IMR-90 (cell line): ENCODE data around the gene PRSS23. TPM values are rescaled to one million over a fixed set of nuclear protein-coding genes. Genes with fewer than 3 reads are reported as not detected.

Experiments
- ATAC-seq: fragments of 200-7000 bp; cut with Tn5 transposase; 2 replicates; pipeline ENCODE4 v1.9.1; 2020; ENCODE audit warnings: low read depth, mild to moderate bottlenecking, moderate library complexity
- BruUV-seq: library from RNA; stranded (reverse); fragments of 400-500 nt; replicated peaks from 2 replicates; lab custom pipeline; 2021; lab: Mats Ljungman, UMichigan
- CTCF ChIA-PET: fragments of 300-600 bp; formaldehyde crosslinking; extraction: SDS; loops from one replicate; lab custom pipeline; 2021; ENCODE audit warnings: antibody characterized with exemption; lab: Yijun Ruan, JAX
- POLR2A ChIA-PET: fragments of 300-600 bp; sonication (Branson Sonifier 250); formaldehyde crosslinking; loops from one replicate; lab custom pipeline; 2022; ENCODE audit warnings: antibody characterized with exemption; ENCODE audit not compliant: unreplicated experiment; lab: Charles Lee
- DNase-seq: peaks from one replicate; pipeline ENCODE4 v3.0.0; 2013
- H2AFZ ChIP-seq: replicated peaks from 2 replicates; pipeline ENCODE3; 2013; ENCODE audit warnings: low read length, mild to moderate bottlenecking; ENCODE audit not compliant: poor library complexity
- H2AK5ac ChIP-seq: 2 replicates; pipeline ENCODE4 v1.6.1; 2013; ENCODE audit warnings: low read depth, low read length, inconsistent platforms
- H2AK9ac ChIP-seq: replicated peaks from 2 replicates; pipeline ENCODE3; 2013; ENCODE audit warnings: mild to moderate bottlenecking, low read depth, low read length, moderate library complexity; ENCODE audit not compliant: poor library complexity
- H2BK120ac ChIP-seq: 2 replicates; pipeline ENCODE4 v1.6.1; 2013; ENCODE audit warnings: low read depth, low read length, inconsistent platforms
- H2BK15ac ChIP-seq: 3 replicates; pipeline ENCODE4 v1.6.1; 2013; ENCODE audit warnings: low read depth, low read length, inconsistent platforms
- H2BK20ac ChIP-seq: 2 replicates; pipeline ENCODE4 v1.6.1; 2013; ENCODE audit warnings: low read depth, mild to moderate bottlenecking, inconsistent platforms, low read length, moderate library complexity
- H2BK5ac ChIP-seq: 2 replicates; pipeline ENCODE4 v1.6.1; 2013; ENCODE audit warnings: mild to moderate bottlenecking, low read depth, low read length, inconsistent platforms; ENCODE audit not compliant: poor library complexity, severe bottlenecking
- H3K14ac ChIP-seq: replicated peaks from 2 replicates; pipeline ENCODE4 v1.6.1; 2013; ENCODE audit warnings: low read depth, low read length, inconsistent platforms
- H3K18ac ChIP-seq: 2 replicates; pipeline ENCODE4 v1.6.1; 2013; ENCODE audit warnings: low read depth, low read length, control low read depth
- H3K23ac ChIP-seq: 2 replicates; pipeline ENCODE4 v1.6.1; 2013; ENCODE audit warnings: low read depth, low read length, inconsistent platforms
- H3K27ac ChIP-seq: 2 replicates; pipeline ENCODE4 v1.5.1; 2013; ENCODE audit warnings: mild to moderate bottlenecking, control low read depth, low read length; ENCODE audit not compliant: insufficient read depth
- H3K27me3 ChIP-seq: 2 replicates; pipeline ENCODE4 v1.6.1; 2013; ENCODE audit warnings: low read length; ENCODE audit not compliant: control insufficient read depth, insufficient read depth
- H3K36me3 ChIP-seq: 2 replicates; pipeline ENCODE4 v1.6.1; 2013; ENCODE audit warnings: low read length, mixed read lengths; ENCODE audit not compliant: control insufficient read depth, insufficient read depth
- H3K4ac ChIP-seq: 2 replicates; pipeline ENCODE4 v1.6.1; 2013; ENCODE audit warnings: low read depth, low read length, inconsistent platforms
- H3K4me1 ChIP-seq: 2 replicates; pipeline ENCODE4 v1.6.1; 2013; ENCODE audit warnings: low read length, mixed read lengths; ENCODE audit not compliant: control insufficient read depth, insufficient read depth
- H3K4me2 ChIP-seq: 2 replicates; pipeline ENCODE4 v1.6.1; 2013; ENCODE audit warnings: low read depth, mild to moderate bottlenecking, control low read depth, low read length, moderate library complexity
- H3K4me3 ChIP-seq: 2 replicates; pipeline ENCODE4 v1.5.1; 2013; ENCODE audit warnings: low read depth, mild to moderate bottlenecking, control low read depth, low read length, moderate library complexity; ENCODE audit not compliant: insufficient read depth
- H3K56ac ChIP-seq: 2 replicates; pipeline ENCODE4 v1.6.1; 2013; ENCODE audit warnings: low read length, inconsistent platforms; ENCODE audit not compliant: insufficient read depth; ENCODE audit errors: extremely low read depth
- H3K79me1 ChIP-seq, 2 experiments: 2 replicates each; pipeline ENCODE4 v1.6.1; 2013; ENCODE audit warnings: low read length in 2 of 2, inconsistent platforms in 1 of 2, low read depth in 1 of 2
- H3K9ac ChIP-seq: 2 replicates; pipeline ENCODE4 v1.6.1; 2013; ENCODE audit warnings: low read depth, low read length, control low read depth
- H3K9me1 ChIP-seq: 2 replicates; pipeline ENCODE4 v1.6.1; 2013; ENCODE audit warnings: low read length, inconsistent platforms; ENCODE audit not compliant: insufficient read depth
- H3K9me3 ChIP-seq: 2 replicates; pipeline ENCODE4 v1.6.1; 2013; ENCODE audit warnings: low read length; ENCODE audit not compliant: control insufficient read depth, insufficient read depth
- H4K20me1 ChIP-seq: 2 replicates; pipeline ENCODE4 v1.6.1; 2013; ENCODE audit warnings: low read length, inconsistent platforms; ENCODE audit not compliant: insufficient read depth
- H4K5ac ChIP-seq: 2 replicates; pipeline ENCODE4 v1.6.1; 2013; ENCODE audit warnings: mild to moderate bottlenecking, low read depth, low read length, control low read depth
- H4K8ac ChIP-seq, 2 experiments: 2 replicates each; pipeline ENCODE4 v1.6.1; 2013; ENCODE audit warnings: low read depth in 2 of 2, low read length in 2 of 2, control low read depth in 1 of 2, inconsistent platforms in 1 of 2
- H4K91ac ChIP-seq: 2 replicates; pipeline ENCODE4 v1.6.1; 2013; ENCODE audit warnings: low read depth, low read length, inconsistent platforms; ENCODE audit not compliant: insufficient read depth
- CEBPB ChIP-seq: IDR thresholded peaks from 2 replicates; pipeline ENCODE4 v1.6.1; 2012; ENCODE audit warnings: low read depth, low read length, improper control_type of control experiment
- CHD1 ChIP-seq: IDR thresholded peaks from 2 replicates; pipeline ENCODE4 v1.6.1; 2012; ENCODE audit warnings: low read depth, low read length, improper control_type of control experiment
- FOS ChIP-seq: fragments of 150-350 bp; IDR thresholded peaks from 2 replicates; pipeline ENCODE4 v1.6.1; 2016; ENCODE audit warnings: low read depth, low read length
- MAFK ChIP-seq: IDR thresholded peaks from 2 replicates; pipeline ENCODE4 v1.6.1; 2012; ENCODE audit warnings: low read depth, low read length, improper control_type of control experiment
- USF2 ChIP-seq: fragments of 150-350 bp; IDR thresholded peaks from 2 replicates; pipeline ENCODE4 v1.6.1; 2017; ENCODE audit warnings: mild to moderate bottlenecking, antibody characterized with exemption, low read length, low read depth
- WGBS, 2 experiments: methylation state at CpG; one replicate each; pipeline versions ENCODE4 v1.1.5 to v1.1.7; 2013; ENCODE audit warnings: missing lambda C conversion rate in 2 of 2; ENCODE audit not compliant: insufficient read length in 1 of 2; ENCODE audit errors: extremely low coverage in 2 of 2; 5-methylcytosine and 5-hydroxymethylcytosine counted together
- dilution Hi-C: fragments of 300-500 bp; cut with HindIII; formaldehyde crosslinking; loops from one replicate; pipeline ENCODE4 v1.14.3; 2018; ENCODE audit warnings: low sequenced_read_pairs; ENCODE audit not compliant: unreplicated experiment
- in situ Hi-C: fragments of 300-500 bp; cut with MboI; formaldehyde crosslinking; loops from 3 replicates; pipeline ENCODE4 v1.14.3; 2019; ENCODE audit warnings: low sequenced_read_pairs, inconsistent platforms, mixed read lengths
- intact Hi-C: fragments of 100-400 bp; cut with micrococcal nuclease; formaldehyde crosslinking; loops from 2 replicates; pipeline ENCODE4 v1.10.0; 2022
- polyA plus RNA-seq, 3 experiments: library from polyadenylated mRNA; depleted of rRNA; stranded (reverse); fragments of >200 nt; gene quantifications; 2 replicates each; pipeline ENCODE4 v1.2.3, GENCODE V29; 2012; ENCODE audit warnings: low replicate concordance in 1 of 3
- total RNA-seq: library from RNA; depleted of rRNA; stranded (reverse); fragments of >200 nt; gene quantifications from 2 replicates; pipeline ENCODE4 v1.2.3, GENCODE V29; 2012

PRSS23 gene
- total and polyA plus RNA-seq, 2 of the 4 experiments (the other 2 are of a cell fraction): 100 to 199 TPM

GRCh38 chr11:86848132-86848531, 47.8 kb downstream of the PRSS23 start:
- no peak overlapping the region for H3K56ac ChIP-seq
- no peak overlapping the region for H3K4ac ChIP-seq
- no peak overlapping the region for H2BK5ac ChIP-seq
- no peak overlapping the region for H4K91ac ChIP-seq
- no peak overlapping the region for H3K4me2 ChIP-seq
- in situ Hi-C loops (no loop called here), intact Hi-C loops (no loop called here), dilution Hi-C loops (no loop called here)
- no peak overlapping the region for H2AK9ac ChIP-seq
- H3K27ac ChIP-seq: no peak overlapping the region
- H3K36me3 ChIP-seq: no peaks in the 10 kb centered on the region
- no peak overlapping the region for H2AFZ ChIP-seq
- no TSS peak for BruUV-seq
- no peak overlapping the region for H3K4me3 ChIP-seq
- H3K23ac ChIP-seq: no peak overlapping the region
- H2AK5ac ChIP-seq: no peak overlapping the region
- no peak overlapping the region for H4K5ac ChIP-seq
- no peak overlapping the region for H2BK15ac ChIP-seq
- H2BK20ac ChIP-seq: no peak overlapping the region
- ATAC-seq (no peak), DNase-seq (no peak)
- WGBS, 2 experiments: no CpG with 5 or more reads among the region's 1 CpG
- no peak overlapping the region for H3K9ac ChIP-seq
- no peaks in the 10 kb centered on the region for H3K9me1 ChIP-seq
- H2BK120ac ChIP-seq: no peak overlapping the region
- TF ChIP-seq USF2: no peak
- no peak for TF ChIP-seq FOS
- no peak for TF ChIP-seq CEBPB
- no peak for TF ChIP-seq CHD1
- no peak for TF ChIP-seq MAFK
- no peaks in the 10 kb centered on the region for H3K79me1 ChIP-seq
- H3K14ac ChIP-seq: no peak overlapping the region
- H3K27me3 ChIP-seq: no peaks in the 10 kb centered on the region
- H4K8ac ChIP-seq: no peak overlapping the region
- H3K4me1 ChIP-seq: no peaks in the 10 kb centered on the region
- ChIA-PET POLR2A (no interaction called here), CTCF (no interaction called here)
- H4K20me1 ChIP-seq: no peaks in the 10 kb centered on the region
- no peaks in the 10 kb centered on the region for H3K9me3 ChIP-seq
- no peak overlapping the region for H3K18ac ChIP-seq
